Activated CD4-positive, alpha-beta memory T cell treated with anti-CD3 and anti-CD28 coated beads for 36 hours (primary cell): ENCODE data around the gene CCDC18. TPM values are rescaled to one million over a fixed set of nuclear protein-coding genes. Genes with fewer than 3 reads are reported as not detected.
A peak's percentile ranks its signal among the peaks of the same experiment; 100 is the strongest.
"Not testable (repeated sequence)": the region's sequence is repeated elsewhere in the genome, so short reads cannot be mapped to it uniquely, and the experiment has no call there.

Experiments used
- CTCF ChIA-PET: fragments of 350-600 bp; sonication (Branson Sonifier 250); formaldehyde crosslinking; loops from one replicate; lab custom pipeline; 2021; ENCODE audit warnings: antibody characterized with exemption, inconsistent platforms; lab: Charles Lee
- POLR2A ChIA-PET: fragments of 350-600 bp; sonication (Branson Sonifier 250); formaldehyde crosslinking; loops from one replicate; lab custom pipeline; 2021; ENCODE audit warnings: antibody characterized with exemption; lab: Charles Lee
- DNase-seq: peaks from one replicate; pipeline ENCODE4 v3.0.0-alpha.2; 2020
- H3K27ac Mint-ChIP-seq: one replicate; pipeline ENCODE4 v1.8.0; 2021; ENCODE audit warnings: mixed read lengths
- H3K27me3 Mint-ChIP-seq: one replicate; pipeline ENCODE4 v1.8.0; 2021; ENCODE audit warnings: mixed read lengths
- H3K36me3 Mint-ChIP-seq: one replicate; pipeline ENCODE4 v1.8.0; 2021; ENCODE audit warnings: mixed read lengths
- H3K4me1 Mint-ChIP-seq: one replicate; pipeline ENCODE4 v1.8.0; 2021; ENCODE audit warnings: low read depth, mixed read lengths
- H3K4me3 Mint-ChIP-seq: one replicate; pipeline ENCODE4 v1.8.0; 2021; ENCODE audit warnings: mild to moderate bottlenecking, mixed read lengths
- H3K9me3 Mint-ChIP-seq: one replicate; pipeline ENCODE4 v1.8.0; 2021; ENCODE audit warnings: mixed read lengths
- intact Hi-C: fragments of 100-400 bp; cut with micrococcal nuclease; formaldehyde crosslinking; loops from one replicate; pipeline ENCODE4 v1.15.1; 2023
- total RNA-seq, 2 experiments: library from RNA; stranded (reverse); gene quantifications; one replicate each; pipeline ENCODE4 v1.2.3, GENCODE V29; 2021

CCDC18 gene
- total RNA-seq, 2 experiments from 2014 or later: 23.6 to 24.2 TPM

DNA sequence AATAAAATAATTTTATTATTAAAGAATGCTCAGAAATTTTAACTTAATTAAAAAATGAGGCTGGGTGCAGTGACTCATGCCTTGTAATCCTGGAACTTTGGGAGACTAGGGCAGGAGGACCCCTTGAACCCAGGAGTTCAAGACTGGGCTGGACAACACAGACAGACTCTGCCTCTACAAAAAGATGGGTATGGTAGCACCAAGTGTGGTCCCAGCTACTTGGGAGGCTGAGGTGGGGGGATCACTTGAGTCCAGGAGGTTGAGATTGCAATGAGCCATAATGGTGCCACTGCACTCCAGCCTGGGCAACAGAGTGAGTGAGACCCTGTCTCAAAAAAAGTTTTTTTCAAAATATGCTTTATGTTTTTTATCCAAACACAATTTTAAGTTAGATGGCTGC, 25.6 kb upstream of the CCDC18 start:
- peaks cover 24% of the 10 kb centered on the region for H3K36me3 Mint-ChIP-seq
- CTCF ChIA-PET: interaction anchor here (0.7 kb wide), 1 partner anchor 45 kb away, joined by 4 read pairs; no protein-coding TSS in a partner anchor

DNA sequence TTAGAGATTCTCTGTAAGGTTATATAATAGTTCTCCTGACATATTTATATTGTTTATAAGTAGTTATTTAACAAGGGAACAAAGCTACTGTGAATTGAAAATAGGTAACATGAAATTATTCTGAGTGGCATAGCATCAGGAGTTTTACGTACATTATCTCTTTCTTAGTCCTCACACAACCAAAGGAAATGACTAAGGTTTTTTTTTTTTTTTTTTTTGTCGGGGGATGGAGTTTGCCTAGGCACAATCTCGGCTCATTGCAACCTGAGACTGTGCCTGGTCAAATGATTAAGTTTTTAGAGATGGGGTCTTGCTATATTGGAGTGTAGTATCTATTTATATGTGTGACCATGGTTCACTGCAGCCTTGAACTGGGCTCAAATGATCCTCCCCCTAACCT, 25.2 kb upstream of the CCDC18 start:
- peaks cover 23% of the 10 kb centered on the region for H3K4me1 Mint-ChIP-seq
- intact Hi-C loops: loop anchor here (2.0 kb wide), 1 partner anchor 23 kb away; no protein-coding TSS in a partner anchor
- POLR2A ChIA-PET: no interaction called here
- DNase-seq: no peak
- H3K4me3 Mint-ChIP-seq: no peak overlapping the region
- H3K27me3 Mint-ChIP-seq: no peaks in the 10 kb centered on the region
- H3K36me3 Mint-ChIP-seq: peaks cover 22% of the 10 kb centered on the region
- H3K9me3 Mint-ChIP-seq: no peaks in the 10 kb centered on the region
- CTCF ChIA-PET: interaction anchor here (0.7 kb wide), 1 partner anchor 44 kb away, joined by 4 read pairs; no protein-coding TSS in a partner anchor
- H3K27ac Mint-ChIP-seq: peak overlapping the region; percentile 40

More for the DNA sequence above, 25.6 kb upstream of the CCDC18 start:
- no peak for DNase-seq
- Mint-ChIP-seq H3K27me3 (no peaks in the 10 kb centered on the region), H3K4me1 (peaks cover 23% of the 10 kb centered on the region), H3K27ac (no peak overlapping the region), H3K9me3 (no peaks in the 10 kb centered on the region), H3K4me3 (no peak overlapping the region)
- intact Hi-C loops: loop anchor here (2.0 kb wide), 1 partner anchor 24 kb away; no protein-coding TSS in a partner anchor
- POLR2A ChIA-PET: no interaction called here

GRCh38 chr1:93159337-93159736, 21.2 kb upstream of the CCDC18 start:
- no peak for DNase-seq
- no peaks in the 10 kb centered on the region for H3K9me3 Mint-ChIP-seq
- CTCF ChIA-PET: no interaction called here
- no peak overlapping the region for H3K4me3 Mint-ChIP-seq
- intact Hi-C loops: no loop called here
- POLR2A ChIA-PET: no interaction called here
- peak overlapping the region; percentile 25 for H3K27ac Mint-ChIP-seq
- peaks cover 23% of the 10 kb centered on the region for H3K4me1 Mint-ChIP-seq
- peaks cover 23% of the 10 kb centered on the region for H3K36me3 Mint-ChIP-seq
- no peaks in the 10 kb centered on the region for H3K27me3 Mint-ChIP-seq

GRCh38 chr1:93163314-93163713, 17.2 kb upstream of the CCDC18 start:
- POLR2A ChIA-PET: interaction anchor here (0.7 kb wide), 1 partner anchor 149 kb away, joined by 3 read pairs; no protein-coding TSS in a partner anchor
- Mint-ChIP-seq H3K4me1 (peaks cover 39% of the 10 kb centered on the region), H3K36me3 (peaks cover 32% of the 10 kb centered on the region), H3K9me3 (peaks cover 18% of the 10 kb centered on the region)
- H3K4me3 Mint-ChIP-seq, intact Hi-C loops, CTCF ChIA-PET, DNase-seq, H3K27me3 Mint-ChIP-seq, H3K27ac Mint-ChIP-seq: not testable (repeated sequence)

- ChIA-PET POLR2A (interaction anchor here (1.1 kb wide), 1 partner anchor 14 kb away, joined by 3 read pairs; no protein-coding TSS in a partner anchor), CTCF (interaction anchor here (1.0 kb wide), 1 partner anchor 18 kb away, joined by 3 read pairs; no protein-coding TSS in a partner anchor)
- H3K36me3 Mint-ChIP-seq: peaks cover 30% of the 10 kb centered on the region
- no peak for DNase-seq
- intact Hi-C loops: no loop called here
- H3K9me3 Mint-ChIP-seq: peaks cover 25% of the 10 kb centered on the region
- H3K27ac Mint-ChIP-seq: no peak overlapping the region
- H3K4me1 Mint-ChIP-seq: peaks cover 48% of the 10 kb centered on the region
- no peak overlapping the region for H3K4me3 Mint-ChIP-seq
- no peaks in the 10 kb centered on the region for H3K27me3 Mint-ChIP-seq
Observed at GRCh38 chr1:93164816-93165215, 15.7 kb upstream of the CCDC18 start.

- intact Hi-C loops, H3K27me3 Mint-ChIP-seq, POLR2A ChIA-PET, H3K27ac Mint-ChIP-seq, DNase-seq, H3K4me3 Mint-ChIP-seq: not testable (repeated sequence)
- CTCF ChIA-PET: interaction anchor here (0.6 kb wide), 1 partner anchor 274 kb away, joined by 3 read pairs; no protein-coding TSS in a partner anchor
- H3K4me1 Mint-ChIP-seq: peaks cover 52% of the 10 kb centered on the region
- peaks cover 27% of the 10 kb centered on the region for H3K9me3 Mint-ChIP-seq
- H3K36me3 Mint-ChIP-seq: peaks cover 34% of the 10 kb centered on the region
Observed at GRCh38 chr1:93165895-93166294, 14.6 kb upstream of the CCDC18 start.

- peaks cover 56% of the 10 kb centered on the region for H3K4me1 Mint-ChIP-seq
- CTCF ChIA-PET: no interaction called here
- no peak overlapping the region for H3K4me3 Mint-ChIP-seq
- H3K27ac Mint-ChIP-seq: no peak overlapping the region
- POLR2A ChIA-PET: no interaction called here
- no peaks in the 10 kb centered on the region for H3K27me3 Mint-ChIP-seq
- intact Hi-C loops: no loop called here
- peaks cover 27% of the 10 kb centered on the region for H3K9me3 Mint-ChIP-seq
- H3K36me3 Mint-ChIP-seq: peaks cover 34% of the 10 kb centered on the region
- DNase-seq: no peak
Observed at GRCh38 chr1:93167006-93167405, 13.5 kb upstream of the CCDC18 start.

- POLR2A ChIA-PET: interaction anchor here (1.3 to 1.4 kb wide), 2 partner anchors 9 to 91 kb away, joined by 3 to 4 read pairs; partner anchors contain the start of gene MTF2
- H3K27me3 Mint-ChIP-seq, H3K27ac Mint-ChIP-seq, DNase-seq, H3K4me3 Mint-ChIP-seq, intact Hi-C loops: not testable (repeated sequence)
- Mint-ChIP-seq H3K9me3 (peaks cover 27% of the 10 kb centered on the region), H3K36me3 (peaks cover 44% of the 10 kb centered on the region), H3K4me1 (peaks cover 61% of the 10 kb centered on the region)
- CTCF ChIA-PET: interaction anchor here (0.9 kb wide), 1 partner anchor 151 kb away, joined by 3 read pairs; no protein-coding TSS in a partner anchor
Observed at GRCh38 chr1:93170141-93170678, 10.3 kb upstream of the CCDC18 start.

- POLR2A ChIA-PET: interaction anchor here (1.4 kb wide), 1 partner anchor 8 kb away, joined by 4 read pairs; no protein-coding TSS in a partner anchor
- Mint-ChIP-seq H3K36me3 (peaks cover 41% of the 10 kb centered on the region), H3K27me3 (no peaks in the 10 kb centered on the region), H3K27ac (peak overlapping the region; percentile 60), H3K4me1 (peaks cover 64% of the 10 kb centered on the region), H3K9me3 (peaks cover 19% of the 10 kb centered on the region), H3K4me3 (peak overlapping the region; percentile 63)
- CTCF ChIA-PET: no interaction called here
- intact Hi-C loops: loop anchor here (1.0 kb wide), 1 partner anchor 8 kb away; no protein-coding TSS in a partner anchor
- DNase-seq: no peak
Observed at GRCh38 chr1:93171549-93172034, 8.9 kb upstream of the CCDC18 start.

DNA sequence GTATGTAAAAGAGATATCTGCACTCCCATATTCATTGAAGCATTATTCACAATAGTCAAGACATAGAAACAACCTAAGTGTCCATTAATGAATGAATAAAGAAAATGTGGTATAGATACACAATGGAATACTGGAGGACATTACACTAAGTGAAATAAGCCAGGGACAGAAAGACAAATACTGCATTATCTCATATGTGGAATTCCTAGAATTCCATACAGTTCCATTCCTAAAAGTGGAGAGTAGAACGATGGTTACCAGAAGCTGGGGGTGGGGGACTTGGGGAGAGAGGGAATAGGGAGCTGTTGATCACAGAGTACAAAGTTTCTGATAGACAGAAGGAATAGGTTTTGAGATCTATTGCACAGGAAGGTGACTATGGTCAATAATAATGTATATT, 7.7 kb upstream of the CCDC18 start:
- POLR2A ChIA-PET: no interaction called here
- CTCF ChIA-PET: no interaction called here
- Mint-ChIP-seq H3K36me3 (peaks cover 36% of the 10 kb centered on the region), H3K9me3 (peaks cover 11% of the 10 kb centered on the region), H3K4me1 (peaks cover 69% of the 10 kb centered on the region), H3K27me3 (no peaks in the 10 kb centered on the region), H3K27ac (no peak overlapping the region), H3K4me3 (no peak overlapping the region)
- intact Hi-C loops: no loop called here
- DNase-seq: no peak

GRCh38 chr1:93174638-93175037, 5.9 kb upstream of the CCDC18 start:
- not testable (repeated sequence) for H3K27ac Mint-ChIP-seq, H3K4me3 Mint-ChIP-seq

DNA sequence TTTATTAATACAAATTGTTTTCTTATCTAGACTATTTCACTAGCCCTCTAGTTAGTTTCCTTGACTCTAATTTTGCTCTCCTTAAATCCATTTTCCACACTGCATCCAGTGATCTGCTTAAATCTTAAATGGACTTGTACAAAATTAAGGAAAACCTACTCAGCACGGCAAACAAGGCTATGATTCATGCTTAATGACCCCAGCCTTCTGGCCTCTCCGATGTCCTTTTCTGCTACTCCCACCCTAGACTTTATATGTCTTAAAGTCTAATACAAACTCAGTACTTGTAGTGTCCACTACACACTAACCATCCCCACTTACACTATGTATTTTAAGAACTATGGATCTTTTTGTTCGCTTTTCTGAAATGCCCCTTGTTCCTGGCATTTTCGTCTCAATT, 2.5 kb upstream of the CCDC18 start:
- intact Hi-C loops: loop anchor here (2.0 to 5.0 kb wide), 2 partner anchors 23 to 196 kb away; no protein-coding TSS in a partner anchor
- Mint-ChIP-seq H3K9me3 (no peaks in the 10 kb centered on the region), H3K27ac (no peak overlapping the region), H3K36me3 (peaks cover 31% of the 10 kb centered on the region), H3K4me1 (peaks cover 60% of the 10 kb centered on the region), H3K27me3 (no peaks in the 10 kb centered on the region), H3K4me3 (peak overlapping the region; percentile 88)
- DNase-seq: no peak
- POLR2A ChIA-PET: no interaction called here
- CTCF ChIA-PET: interaction anchor here (1.1 kb wide), 1 partner anchor 97 kb away, joined by 5 read pairs; no protein-coding TSS in a partner anchor

More at GRCh38 chr1:93174638-93175037, 5.9 kb upstream of the CCDC18 start:
- CTCF ChIA-PET, H3K9me3 Mint-ChIP-seq, H3K27me3 Mint-ChIP-seq, POLR2A ChIA-PET, DNase-seq: not testable (repeated sequence)
- intact Hi-C loops: loop anchor here (5.0 kb wide), 1 partner anchor 192 kb away; no protein-coding TSS in a partner anchor
- Mint-ChIP-seq H3K36me3 (peaks cover 41% of the 10 kb centered on the region), H3K4me1 (peaks cover 66% of the 10 kb centered on the region)
